Activated CD4-positive, alpha-beta T cell treated with anti-CD3 and anti-CD28 coated beads, Interleukin-2, amount 10 ng/mL, durations not matched to agents 7 days and 5 days (primary cell): ENCODE results near the gene KHSRP. TPM values are rescaled to one million over a fixed set of nuclear protein-coding genes. Genes with fewer than 3 reads are reported as not detected.

ENCODE experiments used
- CTCF ChIA-PET: fragments of 350-600 bp; sonication (Branson Sonifier 250); formaldehyde crosslinking; loops from one replicate; lab custom pipeline; 2021; ENCODE audit warnings: antibody characterized with exemption; lab: Charles Lee
- POLR2A ChIA-PET: fragments of 350-600 bp; sonication (Branson Sonifier 250); formaldehyde crosslinking; loops from one replicate; lab custom pipeline; 2021; ENCODE audit warnings: antibody characterized with exemption; lab: Charles Lee
- DNase-seq: peaks from one replicate; pipeline ENCODE4 v3.0.0-alpha.2; 2020
- H3K27ac Mint-ChIP-seq: one replicate; pipeline ENCODE4 v1.8.0; 2021; ENCODE audit warnings: mild to moderate bottlenecking, moderate library complexity, mixed read lengths
- H3K27me3 Mint-ChIP-seq: one replicate; pipeline ENCODE4 v1.8.0; 2021; ENCODE audit warnings: mixed read lengths
- H3K36me3 Mint-ChIP-seq: one replicate; pipeline ENCODE4 v1.8.0; 2021; ENCODE audit warnings: low read depth, mixed read lengths
- H3K4me1 Mint-ChIP-seq: one replicate; pipeline ENCODE4 v1.8.0; 2021; ENCODE audit warnings: mixed read lengths
- H3K4me3 Mint-ChIP-seq: one replicate; pipeline ENCODE4 v1.8.0; 2021; ENCODE audit warnings: mild to moderate bottlenecking, moderate library complexity, mixed read lengths
- H3K9me3 Mint-ChIP-seq: one replicate; pipeline ENCODE4 v1.8.0; 2021; ENCODE audit warnings: mixed read lengths
- microRNA-seq: library from miRNA; unstranded; fragments of <30 nt; microRNA quantifications from one replicate; pipeline ENCODE4 v1.2.0, GENCODE V29; 2021; ENCODE audit warnings: borderline microRNAs expressed, borderline replicate concordance
- total RNA-seq, 2 experiments: library from RNA; stranded (reverse); gene quantifications; one replicate each; pipeline ENCODE4 v1.2.3, GENCODE V29; 2021

KHSRP gene
- total RNA-seq, 2 experiments from 2014 or later, result 301 to 308 TPM

DNA sequence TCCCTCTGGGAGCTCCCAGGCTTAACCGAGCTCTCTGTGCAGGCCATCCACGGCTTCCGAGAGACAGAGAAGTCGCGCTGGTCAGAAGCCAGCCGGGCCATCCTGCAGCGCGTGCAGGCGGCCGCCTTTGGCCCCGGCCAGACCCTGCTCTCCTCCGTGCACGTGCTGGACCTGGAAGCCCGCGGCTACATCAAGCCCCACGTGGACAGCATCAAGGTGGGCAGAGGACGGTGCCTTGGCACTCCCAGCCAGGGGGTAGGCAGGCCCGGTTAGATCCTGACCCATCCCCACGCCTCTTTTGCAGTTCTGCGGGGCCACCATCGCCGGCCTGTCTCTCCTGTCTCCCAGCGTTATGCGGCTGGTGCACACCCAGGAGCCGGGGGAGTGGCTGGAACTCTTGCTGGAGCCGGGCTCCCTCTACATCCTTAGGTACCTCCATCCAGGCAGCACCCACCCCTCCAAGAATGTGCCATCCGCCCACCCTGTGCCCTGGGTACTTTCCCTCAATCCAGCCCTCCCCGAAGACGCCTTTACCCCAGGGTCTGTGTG, 50.4 kb downstream of the KHSRP start:
- peaks cover 9% of the 10 kb centered on the region for H3K36me3 Mint-ChIP-seq
- ChIA-PET CTCF (no interaction called here), POLR2A (no interaction called here)
- peak overlapping the region; percentile 19 for H3K27ac Mint-ChIP-seq
- DNase-seq, result no peak
- peaks cover 16% of the 10 kb centered on the region for H3K4me1 Mint-ChIP-seq
- H3K27me3 Mint-ChIP-seq, result no peaks in the 10 kb centered on the region
- no peaks in the 10 kb centered on the region for H3K9me3 Mint-ChIP-seq
- peak overlapping the region; percentile 89 for H3K4me3 Mint-ChIP-seq

DNA sequence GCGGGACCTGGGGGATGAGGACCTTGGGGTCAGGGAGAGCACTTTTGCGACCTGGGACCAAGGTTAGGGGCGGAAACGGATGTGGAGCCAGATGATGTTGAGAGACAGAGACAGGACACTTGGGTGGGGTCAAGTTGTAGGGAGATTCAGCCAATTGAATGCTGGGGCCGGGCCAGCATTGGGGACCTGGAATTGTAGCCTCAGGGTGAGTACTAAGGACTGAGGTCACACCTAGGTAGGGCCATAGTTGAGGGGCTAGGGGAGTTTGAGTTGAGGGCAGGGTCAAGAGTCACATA, 50.9 kb downstream of the KHSRP start:
- no peak for DNase-seq
- Mint-ChIP-seq H3K27ac (peak overlapping the region; percentile 95), H3K36me3 (peaks cover 13% of the 10 kb centered on the region), H3K4me1 (peaks cover 16% of the 10 kb centered on the region), H3K4me3 (peak overlapping the region; percentile 89), H3K27me3 (no peaks in the 10 kb centered on the region), H3K9me3 (no peaks in the 10 kb centered on the region)
- CTCF ChIA-PET, result interaction anchor here (2.1 kb wide), 1 partner anchor 12 kb away, joined by 15 read pairs; the partner anchor contains the start of gene CLPP
- POLR2A ChIA-PET, result no interaction called here

DNA sequence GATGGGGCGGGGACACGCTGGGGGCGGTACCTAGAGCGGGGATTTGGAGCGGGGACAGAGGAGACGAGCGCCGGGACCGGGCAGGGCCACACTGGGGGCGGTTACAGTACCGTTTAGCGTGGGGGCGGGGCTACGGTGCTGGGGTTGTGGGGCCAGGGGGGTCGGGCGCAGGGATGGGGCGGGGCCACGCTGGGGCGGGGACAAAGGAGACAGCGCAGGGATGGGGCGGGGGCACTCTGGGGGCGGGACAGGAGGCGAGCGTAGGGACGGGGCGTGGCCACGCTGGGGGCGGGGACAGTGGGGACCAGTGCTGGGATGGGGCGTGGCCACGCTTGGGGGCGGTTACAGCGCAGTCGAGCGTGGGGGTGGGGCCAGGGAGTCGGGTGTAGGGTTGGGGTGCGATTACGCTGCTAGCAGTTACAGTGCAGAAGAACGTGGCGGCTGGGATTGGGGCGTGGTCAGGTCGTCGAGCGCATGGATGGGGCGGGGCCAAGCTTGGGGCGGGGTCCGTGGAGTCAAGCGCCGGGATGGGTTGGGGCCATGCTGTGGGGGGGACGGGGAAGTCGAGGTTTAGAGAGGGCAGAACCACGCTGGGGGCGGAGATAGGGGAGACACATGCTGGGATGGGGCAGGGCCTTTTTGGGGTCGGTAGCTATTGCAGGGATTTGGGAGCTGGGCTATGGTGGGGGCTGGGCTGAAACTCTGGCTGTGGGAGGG, 51.4 kb downstream of the KHSRP start:
- CTCF ChIA-PET, result interaction anchor here (0.9 to 2.1 kb wide), 4 partner anchors 11 to 19 kb away, joined by 3 to 15 read pairs (median 6); partner anchors contain the start of genes CLPP and GTF2F1
- DNase-seq, result peak; percentile 99
- peak overlapping the region; percentile 89 for H3K4me3 Mint-ChIP-seq
- H3K9me3 Mint-ChIP-seq, result no peaks in the 10 kb centered on the region
- H3K27ac Mint-ChIP-seq, result peak overlapping the region; percentile 95
- H3K4me1 Mint-ChIP-seq, result peaks cover 16% of the 10 kb centered on the region
- H3K27me3 Mint-ChIP-seq, result no peaks in the 10 kb centered on the region
- POLR2A ChIA-PET, result interaction anchor here (1.4 kb wide), 1 partner anchor 12 kb away, joined by 19 read pairs; the partner anchor contains the start of gene CLPP
- peaks cover 14% of the 10 kb centered on the region for H3K36me3 Mint-ChIP-seq

DNA sequence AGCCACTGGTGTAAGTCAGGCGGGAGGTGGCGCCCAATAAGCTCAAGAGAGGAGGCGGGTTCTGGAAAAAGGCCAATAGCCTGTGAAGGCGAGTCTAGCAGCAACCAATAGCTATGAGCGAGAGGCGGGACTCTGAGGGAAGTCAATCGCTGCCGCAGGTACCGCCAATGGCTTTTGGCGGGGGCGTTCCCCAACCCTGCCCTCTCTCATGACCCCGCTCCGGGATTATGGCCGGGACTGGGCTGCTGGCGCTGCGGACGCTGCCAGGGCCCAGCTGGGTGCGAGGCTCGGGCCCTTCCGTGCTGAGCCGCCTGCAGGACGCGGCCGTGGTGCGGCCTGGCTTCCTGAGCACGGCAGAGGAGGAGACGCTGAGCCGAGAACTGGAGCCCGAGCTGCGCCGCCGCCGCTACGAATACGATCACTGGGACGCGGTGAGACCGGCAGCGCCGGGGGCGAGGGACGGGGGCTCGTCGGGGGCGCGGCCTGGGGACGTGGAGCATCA, 52.0 kb downstream of the KHSRP start, which contains the start of gene ALKBH7:
Gene ALKBH7 (plus strand): TSS at position 201 of the 502 bp plus-strand sequence. CDS start 27 bp downstream, at position 228.
- H3K4me1 Mint-ChIP-seq, result peaks cover 16% of the 10 kb centered on the region
- no peaks in the 10 kb centered on the region for H3K9me3 Mint-ChIP-seq
- peak within 1 kb of the TSS; percentile 89 for H3K4me3 Mint-ChIP-seq
- peak within 1 kb of the TSS; percentile 95 for H3K27ac Mint-ChIP-seq
- peak; percentile 99 for DNase-seq
- no peaks in the 10 kb centered on the region for H3K27me3 Mint-ChIP-seq
- ChIA-PET POLR2A (interaction anchor here (1.4 kb wide), 1 partner anchor 11 kb away, joined by 19 read pairs; the partner anchor contains the start of gene CLPP), CTCF (interaction anchor here (0.6 to 2.1 kb wide), 6 partner anchors 10 to 543 kb away, joined by 3 to 15 read pairs (median 4); partner anchors contain the start of genes CLPP and GTF2F1)
- peaks cover 16% of the 10 kb centered on the region for H3K36me3 Mint-ChIP-seq

DNA sequence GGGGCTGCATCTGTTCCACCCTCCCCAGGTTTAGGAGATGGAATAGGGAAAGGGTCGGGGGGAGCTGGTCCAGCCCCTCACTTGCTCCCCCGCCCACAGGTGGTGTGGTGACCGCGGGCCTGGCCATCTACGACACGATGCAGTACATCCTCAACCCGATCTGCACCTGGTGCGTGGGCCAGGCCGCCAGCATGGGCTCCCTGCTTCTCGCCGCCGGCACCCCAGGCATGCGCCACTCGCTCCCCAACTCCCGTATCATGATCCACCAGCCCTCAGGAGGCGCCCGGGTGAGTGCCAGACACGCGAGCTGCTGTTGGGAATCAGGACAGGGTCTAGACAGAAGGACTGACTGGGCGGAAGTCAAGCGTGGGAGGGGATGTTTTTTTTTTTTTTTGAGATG, 60.3 kb downstream of the KHSRP start:
- POLR2A ChIA-PET, result no interaction called here
- Mint-ChIP-seq H3K27ac (peak overlapping the region; percentile 62), H3K9me3 (no peaks in the 10 kb centered on the region), H3K36me3 (peaks cover 45% of the 10 kb centered on the region), H3K4me3 (peak overlapping the region; percentile 32), H3K27me3 (no peaks in the 10 kb centered on the region), H3K4me1 (peaks cover 20% of the 10 kb centered on the region)
- DNase-seq, result no peak
- CTCF ChIA-PET, result interaction anchor here (0.6 kb wide), 1 partner anchor 681 kb away, joined by 3 read pairs; no protein-coding TSS in a partner anchor

Small RNAs within 50 kb of the gene (microRNA-seq; reads per million reads assigned to microRNA genes)
- gene MIR3940 (24.9 reads per million, percentile 52 among the genes with 10 or more reads in this experiment), gene MIR6790 (not detected), gene MIR6885 (not detected)

Other genes with a start within 250 kb of the KHSRP start
- 10 to 100 TPM; 38.4 to 46.5 TPM for gene MLLT1, start 144.8 kb downstream of the KHSRP start, total RNA-seq
- under 1 TPM; 0.81 to 0.82 TPM for gene ACER1, start 91.2 kb downstream of the KHSRP start, total RNA-seq
- 100 to 1,000 TPM; 124 to 125 TPM for gene CLPP, start 63.3 kb downstream of the KHSRP start, total RNA-seq
- gene ALKBH7, start 52.0 kb downstream of the KHSRP start, total RNA-seq, result 10 to 100 TPM; 32.8 to 48.2 TPM
- 1 to 10 TPM; 2.4 TPM for gene PSPN, start 48.9 kb downstream of the KHSRP start, total RNA-seq
- 10 to 100 TPM; 61.4 to 67.7 TPM for gene GTF2F1, start 31.6 kb downstream of the KHSRP start, total RNA-seq
- under 1 TPM; 0.42 to 0.55 TPM for gene SLC25A41, start 9.0 kb upstream of the KHSRP start, total RNA-seq
- gene SLC25A23, start 35.0 kb upstream of the KHSRP start, total RNA-seq, result 10 to 100 TPM; 19.4 to 24.8 TPM
- under 1 TPM; 0.33 to 0.64 TPM for gene CRB3, start 39.5 kb upstream of the KHSRP start, total RNA-seq
- 100 to 1,000 TPM in 1 of 2 experiments, 10 to 100 TPM in 1; 100.0 to 104 TPM for gene DENND1C, start 57.0 kb upstream of the KHSRP start, total RNA-seq
- gene TUBB4A, start 77.5 kb upstream of the KHSRP start, total RNA-seq, result 1 to 10 TPM; 1.2 to 2.5 TPM
- gene TNFSF9, start 106.2 kb upstream of the KHSRP start, total RNA-seq, result 1 to 10 TPM; 1.1 to 1.5 TPM
- 10 to 100 TPM; 12.6 to 12.9 TPM for gene CD70, start 166.3 kb upstream of the KHSRP start, total RNA-seq
- gene TNFSF14, start 245.3 kb upstream of the KHSRP start, total RNA-seq, result 10 to 100 TPM; 20.2 to 20.8 TPM